ENCODE data around the gene WDSUB1.

The WDSUB1 gene

DNA sequence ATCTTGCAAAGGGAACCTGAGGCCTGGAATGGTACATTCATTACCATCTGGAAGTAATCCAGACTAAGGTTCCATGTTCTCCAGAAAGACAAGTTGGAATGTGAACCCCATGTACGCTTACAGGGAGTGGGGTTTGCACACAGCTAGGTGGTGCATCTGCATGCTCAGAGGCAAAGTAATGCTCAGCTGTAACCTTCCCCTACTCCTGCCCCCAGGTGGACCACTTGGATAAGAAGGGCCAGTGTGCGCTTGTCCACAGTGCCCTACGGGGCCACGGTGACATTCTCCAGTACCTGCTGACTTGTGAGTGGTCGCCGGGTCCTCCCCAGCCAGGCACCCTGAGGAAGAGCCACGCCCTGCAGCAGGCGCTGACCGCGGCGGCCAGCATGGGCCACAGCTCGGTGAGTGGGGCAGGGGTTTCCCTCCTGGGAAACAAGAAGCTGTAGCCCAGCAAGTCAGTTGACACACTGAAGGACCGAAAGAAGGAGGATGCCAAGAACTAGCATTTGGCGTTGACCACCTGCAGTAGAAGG is 90.0 kb downstream of the WDSUB1 start:
- no peak for TF ChIP-seq FOXP2 (optimal IDR thresholded peaks at IDR 0.05; ENCODE audit: borderline replicate concordance, extremely low read depth, extremely low read length, insufficient read depth)
- no peak for TF ChIP-seq SIN3A (IDR thresholded peaks at IDR 0.05; ENCODE audit: borderline replicate concordance, insufficient read depth, low read length)
- TF ChIP-seq POLR2AphosphoS5 (IDR thresholded peaks at IDR 0.05; ENCODE audit: low read depth, low read length) = no peak
- TF ChIP-seq TAF1 (IDR thresholded peaks at IDR 0.05; ENCODE audit: borderline replicate concordance, insufficient read depth, low read length) = no peak

DNA sequence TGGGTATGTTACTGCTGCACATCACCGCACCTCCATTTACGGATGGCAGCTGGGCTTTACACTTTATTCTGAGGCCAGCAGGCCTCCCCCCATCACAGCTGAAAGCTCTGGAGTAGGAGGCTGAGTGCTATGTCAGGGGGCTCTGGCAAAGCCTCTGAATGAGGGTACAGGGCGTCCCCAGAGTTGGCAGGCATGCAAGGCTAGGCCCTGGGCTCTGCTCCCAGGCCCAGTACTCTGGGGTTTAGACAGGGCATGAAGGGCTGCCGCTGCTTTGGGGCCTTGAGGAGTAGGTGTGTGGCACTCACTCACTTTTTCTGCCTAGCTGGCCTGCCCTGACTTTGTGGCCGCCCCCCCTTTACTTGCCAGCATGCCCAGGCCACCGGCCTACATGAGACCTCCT is 90.8 kb downstream of the WDSUB1 start:
- TF ChIP-seq, protein P1, sequence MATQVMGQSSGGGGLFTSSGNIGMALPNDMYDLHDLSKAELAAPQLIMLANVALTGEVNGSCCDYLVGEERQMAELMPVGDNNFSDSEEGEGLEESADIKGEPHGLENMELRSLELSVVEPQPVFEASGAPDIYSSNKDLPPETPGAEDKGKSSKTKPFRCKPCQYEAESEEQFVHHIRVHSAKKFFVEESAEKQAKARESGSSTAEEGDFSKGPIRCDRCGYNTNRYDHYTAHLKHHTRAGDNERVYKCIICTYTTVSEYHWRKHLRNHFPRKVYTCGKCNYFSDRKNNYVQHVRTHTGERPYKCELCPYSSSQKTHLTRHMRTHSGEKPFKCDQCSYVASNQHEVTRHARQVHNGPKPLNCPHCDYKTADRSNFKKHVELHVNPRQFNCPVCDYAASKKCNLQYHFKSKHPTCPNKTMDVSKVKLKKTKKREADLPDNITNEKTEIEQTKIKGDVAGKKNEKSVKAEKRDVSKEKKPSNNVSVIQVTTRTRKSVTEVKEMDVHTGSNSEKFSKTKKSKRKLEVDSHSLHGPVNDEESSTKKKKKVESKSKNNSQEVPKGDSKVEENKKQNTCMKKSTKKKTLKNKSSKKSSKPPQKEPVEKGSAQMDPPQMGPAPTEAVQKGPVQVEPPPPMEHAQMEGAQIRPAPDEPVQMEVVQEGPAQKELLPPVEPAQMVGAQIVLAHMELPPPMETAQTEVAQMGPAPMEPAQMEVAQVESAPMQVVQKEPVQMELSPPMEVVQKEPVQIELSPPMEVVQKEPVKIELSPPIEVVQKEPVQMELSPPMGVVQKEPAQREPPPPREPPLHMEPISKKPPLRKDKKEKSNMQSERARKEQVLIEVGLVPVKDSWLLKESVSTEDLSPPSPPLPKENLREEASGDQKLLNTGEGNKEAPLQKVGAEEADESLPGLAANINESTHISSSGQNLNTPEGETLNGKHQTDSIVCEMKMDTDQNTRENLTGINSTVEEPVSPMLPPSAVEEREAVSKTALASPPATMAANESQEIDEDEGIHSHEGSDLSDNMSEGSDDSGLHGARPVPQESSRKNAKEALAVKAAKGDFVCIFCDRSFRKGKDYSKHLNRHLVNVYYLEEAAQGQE (IDR thresholded peaks at IDR 0.05; ENCODE audit: insufficient read depth in 1 of 2, low read depth in 2 of 2, low read length in 2 of 2) = no peak
- TF ChIP-seq FOXP2 (optimal IDR thresholded peaks at IDR 0.05; ENCODE audit: borderline replicate concordance, extremely low read depth, extremely low read length, insufficient read depth) (no peak), POLR2AphosphoS5 (IDR thresholded peaks at IDR 0.05; ENCODE audit: low read depth, low read length) (no peak), SIN3A (IDR thresholded peaks at IDR 0.05; ENCODE audit: borderline replicate concordance, insufficient read depth, low read length) (no peak), TAF1 (IDR thresholded peaks at IDR 0.05; ENCODE audit: borderline replicate concordance, insufficient read depth, low read length) (no peak)

DNA sequence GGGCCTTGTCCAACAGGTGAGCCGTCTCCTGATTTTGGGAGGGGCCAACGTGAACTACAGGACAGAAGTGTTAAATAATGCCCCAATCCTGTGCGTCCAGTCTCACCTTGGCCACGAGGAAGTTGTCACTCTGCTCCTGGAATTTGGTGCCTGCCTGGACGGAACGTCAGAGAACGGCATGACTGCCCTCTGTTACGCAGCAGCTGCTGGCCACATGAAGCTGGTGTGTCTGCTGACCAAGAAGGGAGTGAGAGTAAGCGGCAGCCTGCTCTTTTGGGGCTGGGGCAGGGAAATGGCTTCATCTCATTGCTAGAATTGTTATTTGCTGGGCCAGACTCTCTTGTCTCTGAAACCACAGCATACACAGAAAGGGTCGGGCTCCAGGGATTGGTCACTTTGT is 92.3 kb downstream of the WDSUB1 start:
- TF ChIP-seq POLR2AphosphoS5 (IDR thresholded peaks at IDR 0.05; ENCODE audit: low read depth, low read length) = no peak
- TF ChIP-seq, protein P1 (IDR thresholded peaks at IDR 0.05; ENCODE audit: insufficient read depth in 1 of 2, low read depth in 2 of 2, low read length in 2 of 2) = no peak
- no peak for TF ChIP-seq FOXP2 (optimal IDR thresholded peaks at IDR 0.05; ENCODE audit: borderline replicate concordance, extremely low read depth, extremely low read length, insufficient read depth)
- TF ChIP-seq TAF1 (IDR thresholded peaks at IDR 0.05; ENCODE audit: borderline replicate concordance, insufficient read depth, low read length) = no peak
- TF ChIP-seq SIN3A (IDR thresholded peaks at IDR 0.05; ENCODE audit: borderline replicate concordance, insufficient read depth, low read length) = no peak

DNA sequence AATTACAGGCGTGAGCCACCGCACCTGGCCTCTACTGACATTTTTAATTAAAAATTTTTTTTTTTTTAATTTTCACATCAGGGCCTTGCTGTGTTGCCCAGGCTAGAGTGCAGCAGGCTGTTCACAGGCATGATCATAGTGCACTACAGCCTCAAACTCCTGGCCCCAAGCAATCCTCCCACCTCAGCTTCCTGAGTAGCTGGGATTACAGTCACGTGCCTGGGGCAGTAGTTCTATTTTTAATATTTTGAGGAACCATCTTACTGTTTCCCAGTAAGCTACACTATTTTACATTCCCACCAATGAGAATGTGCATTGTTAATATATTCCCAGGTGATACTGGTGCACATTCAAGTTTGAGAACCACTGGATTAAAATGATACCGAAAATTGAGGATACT is 92.7 kb downstream of the WDSUB1 start:
- no peak for TF ChIP-seq SIN3A (IDR thresholded peaks at IDR 0.05; ENCODE audit: borderline replicate concordance, insufficient read depth, low read length)
- TF ChIP-seq, protein P1 (IDR thresholded peaks at IDR 0.05; ENCODE audit: insufficient read depth in 1 of 2, low read depth in 2 of 2, low read length in 2 of 2) = no peak
- no peak for TF ChIP-seq TAF1 (IDR thresholded peaks at IDR 0.05; ENCODE audit: borderline replicate concordance, insufficient read depth, low read length)
- no peak for TF ChIP-seq POLR2AphosphoS5 (IDR thresholded peaks at IDR 0.05; ENCODE audit: low read depth, low read length)
- TF ChIP-seq FOXP2 (optimal IDR thresholded peaks at IDR 0.05; ENCODE audit: borderline replicate concordance, extremely low read depth, extremely low read length, insufficient read depth) = no peak

DNA sequence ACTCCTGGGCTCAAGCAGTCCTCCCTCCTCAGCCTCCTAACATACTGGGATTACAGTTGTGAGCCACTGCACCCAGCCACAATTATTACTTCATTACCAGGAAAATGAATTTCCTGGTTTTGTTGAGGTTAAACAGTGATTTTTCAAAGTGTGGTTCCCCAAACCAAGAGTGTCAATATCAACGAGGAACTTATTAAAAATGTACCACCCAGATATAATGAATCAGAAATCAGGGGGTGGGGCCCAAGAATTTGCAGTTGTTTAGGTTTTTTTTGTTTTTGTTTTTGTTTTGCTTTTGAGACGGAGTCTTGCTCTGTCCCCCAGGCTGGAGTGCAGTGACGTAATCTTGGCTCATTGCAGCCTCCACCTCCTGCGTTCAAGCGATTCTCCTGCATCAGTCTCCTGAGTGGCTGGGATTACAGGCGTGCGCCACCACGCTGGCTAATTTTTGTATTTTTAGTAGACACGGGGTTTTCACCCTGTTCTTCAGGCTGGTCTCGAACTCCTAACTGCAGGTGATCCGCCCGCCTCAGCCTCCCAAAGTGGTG is 94.1 kb downstream of the WDSUB1 start:
- no peak for TF ChIP-seq TAF1 (IDR thresholded peaks at IDR 0.05; ENCODE audit: borderline replicate concordance, insufficient read depth, low read length)

DNA sequence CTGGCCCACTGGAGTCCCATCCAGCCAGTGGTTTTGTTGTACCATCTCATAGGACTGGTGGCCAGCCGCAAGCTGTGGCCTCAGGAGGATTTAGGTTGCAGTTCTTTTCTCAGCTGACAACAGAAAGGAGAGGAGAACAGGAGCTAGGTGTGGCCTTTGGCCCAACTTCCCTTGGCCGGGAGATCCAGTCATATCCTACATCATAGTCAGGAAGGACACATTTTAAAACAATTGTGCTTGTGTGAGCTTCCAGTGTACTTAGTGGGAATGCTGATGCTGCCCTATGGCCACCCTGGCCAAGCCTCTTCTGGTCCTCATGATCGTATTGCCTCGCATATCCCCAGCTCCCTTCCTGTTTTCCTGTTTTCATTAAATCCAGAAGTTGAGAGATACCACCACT is 98.1 kb downstream of the WDSUB1 start:
- TF ChIP-seq POLR2AphosphoS5 (IDR thresholded peaks at IDR 0.05; ENCODE audit: low read depth, low read length) (no peak), TAF1 (IDR thresholded peaks at IDR 0.05; ENCODE audit: borderline replicate concordance, insufficient read depth, low read length) (no peak), SIN3A (IDR thresholded peaks at IDR 0.05; ENCODE audit: borderline replicate concordance, insufficient read depth, low read length) (no peak), FOXP2 (optimal IDR thresholded peaks at IDR 0.05; ENCODE audit: borderline replicate concordance, extremely low read depth, extremely low read length, insufficient read depth) (no peak)
- TF ChIP-seq, protein P1 (IDR thresholded peaks at IDR 0.05; ENCODE audit: insufficient read depth in 1 of 2, low read depth in 2 of 2, low read length in 2 of 2) = no peak
